HG03196 (cell line): ENCODE results near the gene TCF25.

Source experiments
- ATAC-seq: cut with Tn5 transposase; IDR thresholded peaks from one replicate; pipeline ENCODE4 v1.9.1; 2021; ENCODE audit not compliant: unreplicated experiment

TCF25 gene

DNA sequence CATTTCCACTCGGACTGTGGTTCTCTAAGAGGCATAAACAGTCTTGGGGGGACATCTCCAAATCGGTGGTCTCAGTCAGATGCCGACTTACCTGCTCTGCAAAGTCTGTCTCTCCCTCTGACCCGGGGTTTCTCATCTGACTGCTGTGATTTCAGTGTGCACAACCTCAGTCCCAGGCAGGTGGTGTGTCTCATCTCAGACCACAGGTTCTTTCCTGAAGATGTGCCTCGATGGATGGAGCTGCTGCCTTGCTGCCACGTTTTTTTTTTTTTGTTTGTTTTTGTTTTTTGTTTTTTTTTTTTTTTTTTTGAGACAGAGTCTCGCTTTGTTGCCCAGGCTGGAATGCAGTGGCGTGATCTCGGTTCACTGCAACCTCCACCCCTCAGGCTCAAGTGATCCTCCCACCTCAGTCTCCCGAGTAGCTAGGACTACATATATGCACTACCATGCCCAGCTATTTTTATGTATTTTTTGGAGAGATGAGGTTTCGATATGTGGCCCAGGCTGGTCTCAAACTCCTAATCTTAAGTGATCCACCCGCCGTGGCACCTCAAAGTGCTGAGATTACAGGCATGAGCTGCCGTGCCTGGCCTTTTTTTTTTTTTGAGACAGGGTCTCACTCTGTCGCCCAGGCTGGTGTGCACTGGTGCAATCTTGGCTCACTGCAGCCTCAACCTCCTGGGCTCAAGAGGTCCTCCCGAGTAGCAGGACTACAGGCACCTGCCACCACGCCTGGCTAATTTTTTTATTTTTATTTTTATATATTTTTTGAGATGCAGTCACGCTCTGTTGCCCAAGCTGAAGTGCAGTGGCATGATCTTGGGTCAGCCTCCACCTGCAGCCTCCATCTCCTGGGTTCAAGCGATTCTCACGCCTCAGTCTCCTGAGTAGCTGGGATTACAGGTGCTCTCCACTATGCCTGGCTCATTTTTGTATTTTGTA is 29.7 kb upstream of the TCF25 start:
- no peak for ATAC-seq

- no peak for ATAC-seq
These were observed 28.6 kb upstream of the TCF25 start for GRCh38 chr16:89844739-89845339.

- ATAC-seq, result no peak
These were observed 28.0 kb upstream of the TCF25 start for GRCh38 chr16:89845417-89845816.

GRCh38 chr16:89847051-89847939 is 26.1 kb upstream of the TCF25 start:
- ATAC-seq, result no peak

DNA sequence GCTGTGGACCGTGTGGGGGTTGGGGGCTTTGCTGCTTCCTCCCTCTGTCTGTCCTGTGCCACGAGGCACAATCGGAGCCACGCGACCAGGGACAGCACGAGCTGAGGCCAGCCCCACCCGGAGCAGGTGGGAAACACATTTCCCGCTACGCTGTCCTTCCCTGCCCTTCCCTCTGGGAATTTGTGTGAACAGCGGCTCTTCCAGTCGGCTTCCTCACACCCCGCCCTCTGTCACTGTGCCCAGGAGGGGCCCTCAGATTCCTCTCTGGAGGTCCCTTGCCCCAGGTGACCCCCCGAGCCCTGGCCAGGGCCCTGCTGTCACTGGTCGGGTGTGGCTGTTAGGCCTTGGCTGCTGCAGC is 25.5 kb upstream of the TCF25 start:
- ATAC-seq, result no peak

- no peak for ATAC-seq
These were observed 24.4 kb upstream of the TCF25 start for GRCh38 chr16:89848974-89849373.

- no peak for ATAC-seq
These were observed 19.9 kb upstream of the TCF25 start for GRCh38 chr16:89853306-89853993.

GRCh38 chr16:89855301-89855945 is 18.0 kb upstream of the TCF25 start:
- no peak for ATAC-seq

GRCh38 chr16:89855986-89856385 is 17.4 kb upstream of the TCF25 start:
- ATAC-seq, result no peak

DNA sequence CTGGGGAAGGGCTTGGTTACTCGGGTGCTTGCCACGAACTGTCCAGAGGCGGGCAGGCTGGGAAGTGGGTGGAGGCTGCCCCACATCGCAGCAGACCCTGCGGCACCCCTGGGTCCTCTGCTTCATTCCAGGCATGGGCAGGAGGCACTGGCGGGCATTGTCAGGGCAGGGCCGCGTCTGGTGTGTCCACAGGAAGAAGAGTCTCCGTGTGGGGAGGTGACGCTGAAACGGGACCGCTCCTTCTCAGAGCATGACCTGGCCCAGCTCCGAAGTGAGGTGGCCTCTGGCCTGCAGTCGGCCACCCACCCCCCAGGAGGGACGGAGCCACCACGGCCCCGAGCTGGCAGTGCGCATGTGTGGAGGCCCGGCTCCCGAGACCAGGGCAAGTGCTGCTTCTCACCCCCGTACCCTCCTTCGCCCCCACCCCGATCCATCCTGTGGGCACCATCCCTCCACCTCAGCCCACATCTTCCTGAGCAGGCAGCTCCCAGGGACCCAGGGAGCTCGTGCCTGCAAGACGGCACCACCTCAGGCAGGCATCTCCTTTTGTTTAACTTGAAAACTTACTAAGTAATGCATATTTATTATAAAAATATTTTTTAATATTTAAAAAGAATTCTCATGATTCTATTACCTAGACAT is 14.3 kb upstream of the TCF25 start:
- no peak for ATAC-seq

GRCh38 chr16:89859615-89860007 is 13.8 kb upstream of the TCF25 start:
- no peak for ATAC-seq

DNA sequence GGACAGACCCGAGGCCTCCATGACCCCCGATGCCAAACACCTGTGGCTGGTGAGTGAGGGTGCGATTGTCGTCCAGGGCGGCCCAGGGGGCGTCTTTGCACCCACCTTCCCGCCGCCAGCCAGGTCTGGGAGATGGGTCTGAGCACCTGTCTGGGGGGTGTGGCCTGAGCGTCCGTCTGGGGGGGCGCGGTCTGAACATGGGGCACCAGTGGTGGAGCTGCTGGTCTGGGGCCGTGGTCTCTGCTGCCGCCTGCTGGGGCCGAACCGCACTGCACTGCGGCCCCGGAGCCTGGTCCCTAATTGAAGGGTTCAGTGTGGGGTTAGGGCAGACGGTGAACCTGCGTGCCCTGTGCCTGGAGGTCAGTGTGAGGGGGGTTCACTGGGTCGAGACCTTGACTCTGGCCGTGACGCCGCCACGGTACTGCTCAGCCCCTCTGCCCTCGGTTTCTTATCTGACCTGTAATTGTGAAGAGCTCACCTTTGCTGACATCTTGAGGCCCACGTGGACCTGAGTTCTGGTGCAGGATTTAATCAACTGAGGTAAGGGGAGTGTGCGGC is 12.6 kb upstream of the TCF25 start:
- no peak for ATAC-seq

DNA sequence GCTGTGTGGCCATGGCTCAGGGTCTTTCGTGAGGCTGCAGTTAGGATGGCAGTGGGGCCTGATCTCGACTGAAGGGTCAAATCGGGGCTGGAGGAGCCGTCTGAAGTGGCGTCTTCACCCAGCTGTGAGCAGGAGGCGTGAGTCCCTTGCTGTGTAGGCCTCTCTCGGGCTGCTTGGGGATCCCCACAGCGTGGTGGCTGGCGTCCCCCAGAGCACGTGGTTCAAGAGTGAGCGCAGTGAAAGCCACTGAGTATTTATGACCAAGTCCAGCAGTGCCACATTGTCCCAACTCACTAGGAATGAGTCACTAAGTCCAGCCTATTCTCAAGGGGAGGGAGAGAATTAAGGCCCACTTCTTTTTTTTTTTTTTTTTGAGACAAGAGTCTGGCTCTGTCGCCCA is 11.7 kb upstream of the TCF25 start:
- ATAC-seq, result no peak

- ATAC-seq, result no peak
These were observed 10.7 kb upstream of the TCF25 start for GRCh38 chr16:89862732-89863131.

DNA sequence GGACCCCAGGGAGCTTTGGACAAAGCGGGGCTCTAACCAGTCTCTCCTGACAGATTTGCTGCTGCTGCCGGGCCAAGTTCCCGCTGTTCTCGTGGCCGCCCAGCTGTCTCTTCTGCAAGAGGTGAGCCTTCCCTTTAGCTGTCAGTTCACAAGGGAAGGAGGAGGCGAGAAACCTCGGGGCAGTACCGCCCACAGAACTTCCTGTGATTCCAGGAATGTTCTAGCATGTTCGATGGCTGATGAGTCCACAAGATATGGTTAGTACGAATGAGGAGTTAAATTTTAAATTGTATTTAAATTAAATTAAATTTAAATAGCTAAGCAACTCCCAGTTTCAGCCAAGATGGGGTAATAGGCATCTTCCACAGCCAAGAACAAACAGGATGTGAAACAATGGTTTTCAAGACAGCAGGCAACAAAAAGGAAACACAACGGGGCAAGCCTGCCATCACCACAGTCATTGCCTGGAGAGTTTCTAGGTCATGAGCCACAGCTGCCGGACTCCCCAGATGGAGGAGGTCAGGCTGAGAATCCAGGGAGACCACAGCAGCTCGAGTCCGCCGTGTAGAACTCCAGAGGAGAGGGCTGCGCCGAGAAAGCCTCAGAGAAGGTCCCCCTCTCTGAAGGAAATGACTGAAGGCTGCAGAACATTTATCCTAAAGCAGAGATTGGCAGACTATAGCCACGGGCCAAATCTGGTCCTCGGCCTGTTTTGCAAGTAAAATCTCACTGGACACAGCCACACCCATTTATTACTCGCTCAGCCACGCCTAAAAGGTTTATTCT is 9.5 kb upstream of the TCF25 start:
- ATAC-seq, result peak; percentile 73

DNA sequence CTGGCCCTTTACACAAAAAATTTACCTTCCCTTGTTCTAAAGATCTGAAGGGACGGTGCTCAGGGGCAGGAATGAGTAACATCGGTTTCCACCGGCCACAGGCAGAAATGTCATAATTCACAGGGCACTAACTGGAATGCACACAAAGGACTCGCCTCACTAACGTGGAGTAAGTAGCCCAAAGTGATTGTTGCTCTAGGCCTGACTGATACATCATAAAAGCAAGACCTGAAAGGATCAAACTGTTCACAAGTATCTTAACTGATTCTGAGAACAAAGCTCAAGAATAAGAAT is 8.9 kb upstream of the TCF25 start:
- ATAC-seq, result peak; percentile 13

DNA sequence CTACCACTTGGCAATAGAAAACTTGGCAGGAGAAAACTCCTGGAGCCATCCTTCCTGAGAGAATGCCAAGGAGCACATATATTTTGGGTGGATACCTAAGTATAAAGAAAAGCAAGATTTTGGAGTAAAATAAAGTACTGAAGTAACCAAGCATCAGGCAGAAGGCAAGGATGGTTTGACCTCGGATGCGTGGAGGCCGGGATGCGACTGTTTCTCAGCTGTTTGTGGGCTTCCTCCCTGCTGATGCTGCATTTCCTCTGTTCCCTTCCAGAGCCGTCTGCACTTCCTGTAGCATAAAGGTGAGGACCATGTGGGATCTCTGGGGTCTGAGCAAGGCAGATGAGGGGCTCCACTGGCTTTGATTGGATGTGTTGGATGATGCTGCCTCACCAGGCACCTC is 5.5 kb upstream of the TCF25 start:
- no peak for ATAC-seq

GRCh38 chr16:89869911-89870310 is 3.5 kb upstream of the TCF25 start:
- no peak for ATAC-seq

DNA sequence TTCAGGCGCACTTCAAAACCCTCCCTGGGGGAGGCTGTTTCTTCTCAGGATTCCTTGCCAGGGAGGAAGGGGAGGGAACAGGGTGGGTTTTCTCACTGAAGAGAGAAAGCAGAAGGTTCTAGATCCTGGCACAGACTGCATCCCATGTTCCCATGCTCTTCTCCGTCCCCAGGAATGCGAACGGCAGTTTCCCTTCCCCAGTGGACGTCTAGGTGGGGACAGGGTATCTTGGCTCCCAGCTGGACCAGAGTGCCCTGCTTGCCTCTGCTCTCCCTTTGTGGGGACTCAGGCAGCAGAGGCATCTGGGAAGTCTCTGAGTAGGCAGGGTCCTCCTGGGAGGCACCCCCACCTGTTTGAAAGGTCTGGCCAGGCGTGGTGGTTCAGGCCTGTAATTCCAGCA is 3.0 kb upstream of the TCF25 start:
- no peak for ATAC-seq
